GM12878 (cell line): ENCODE results near the gene LMNB1. TPM values are rescaled to one million over a fixed set of nuclear protein-coding genes. Genes with fewer than 3 reads are reported as not detected.

Experiments
- CREB1 ChIP-seq: IDR thresholded peaks from 2 replicates; pipeline ENCODE4 v1.6.1; 2012; ENCODE audit warnings: low read depth, mild to moderate bottlenecking, inconsistent platforms
- MLLT1 ChIP-seq: fragments of 450-650 bp; IDR thresholded peaks from 2 replicates; pipeline ENCODE4 v1.6.1; 2016; ENCODE audit warnings: mild to moderate bottlenecking
- NR2C2 ChIP-seq: IDR thresholded peaks from 2 replicates; pipeline ENCODE4 v1.6.1; 2011; ENCODE audit warnings: borderline replicate concordance, low read depth; ENCODE audit not compliant: control insufficient read depth, insufficient read length
- RCOR1 ChIP-seq: conservative IDR thresholded peaks from 2 replicates; pipeline ENCODE4 v1.6.1; 2012; ENCODE audit warnings: low read depth, low read length, improper control_type of control experiment
- RUNX3 ChIP-seq: IDR thresholded peaks from 2 replicates; pipeline ENCODE4 v1.6.1; 2012; ENCODE audit warnings: low read length, inconsistent platforms
- YY1 ChIP-seq: IDR thresholded peaks from 2 replicates; pipeline ENCODE4 v1.6.1; 2011; ENCODE audit warnings: low read depth, mild to moderate bottlenecking, low read length
- ZNF592 ChIP-seq: fragments of 450-650 bp; IDR thresholded peaks from 2 replicates; pipeline ENCODE4 v1.6.1; 2017; ENCODE audit warnings: mild to moderate bottlenecking, moderate library complexity
- polyA plus RNA-seq, 11 experiments: library from polyadenylated mRNA; depleted of rRNA in 4 of 11; unstranded in 6 of 11; stranded (reverse) in 5 of 11; fragments of >200 nt; fragmentation: Nextera tagmentation in 4 of 11; fragmentation: Illumina TruSeq in 1 of 11; extraction: Ambion mirVana in 4 of 11; extraction: Trizol in 1 of 11; gene quantifications; 1 replicate in 1 of 11; 2 replicates in 10 of 11; pipeline versions ENCODE4 v1.2.1 to v1.2.3, GENCODE V29; 2011 to 2016; ENCODE audit warnings: inconsistent platforms in 2 of 11, missing spikeins in 2 of 11, low read depth in 1 of 11
- total RNA-seq, 4 experiments: library from RNA; depleted of rRNA in 3 of 4; stranded (reverse); fragments of >200 nt in 3 of 4; fragmentation: Illumina TruSeq in 1 of 4; extraction: Trizol in 1 of 4; gene quantifications; 2 replicates each; pipeline versions ENCODE4 v1.2.1 to v1.2.3, GENCODE V29; 2013 to 2021
- TF ChIP-seq, protein P1 (sequence below): IDR thresholded peaks from 2 replicates; pipeline ENCODE4 v1.6.1; 2012; ENCODE audit warnings: low read length, inconsistent platforms

LMNB1 gene
- total and polyA plus RNA-seq, 10 of the 15 experiments (the other 5 are each of a cell fraction or from before 2014, with no cell fraction given): 7.0 to 185 (median 86.4) TPM

GRCh38 chr5:126883564-126884245 lies 106.8 kb downstream of the LMNB1 start (continued):
- no peak for TF ChIP-seq ZNF592
- no peak for TF ChIP-seq MLLT1
- TF ChIP-seq YY1: no peak
- no peak for TF ChIP-seq RUNX3
- TF ChIP-seq NR2C2: no peak
- TF ChIP-seq, protein P1, sequence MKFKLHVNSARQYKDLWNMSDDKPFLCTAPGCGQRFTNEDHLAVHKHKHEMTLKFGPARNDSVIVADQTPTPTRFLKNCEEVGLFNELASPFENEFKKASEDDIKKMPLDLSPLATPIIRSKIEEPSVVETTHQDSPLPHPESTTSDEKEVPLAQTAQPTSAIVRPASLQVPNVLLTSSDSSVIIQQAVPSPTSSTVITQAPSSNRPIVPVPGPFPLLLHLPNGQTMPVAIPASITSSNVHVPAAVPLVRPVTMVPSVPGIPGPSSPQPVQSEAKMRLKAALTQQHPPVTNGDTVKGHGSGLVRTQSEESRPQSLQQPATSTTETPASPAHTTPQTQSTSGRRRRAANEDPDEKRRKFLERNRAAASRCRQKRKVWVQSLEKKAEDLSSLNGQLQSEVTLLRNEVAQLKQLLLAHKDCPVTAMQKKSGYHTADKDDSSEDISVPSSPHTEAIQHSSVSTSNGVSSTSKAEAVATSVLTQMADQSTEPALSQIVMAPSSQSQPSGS: no peak
- TF ChIP-seq CREB1: no peak
- TF ChIP-seq RCOR1: no peak
